ENCODE data around the gene SMPDL3A. TPM values are rescaled to one million over a fixed set of nuclear protein-coding genes. Genes with fewer than 3 reads are reported as not detected.

SMPDL3A gene
- polyA plus RNA-seq, 1 experiment = 6.4 TPM

GRCh38 chr6:122818866-122819265 lies 29.8 kb downstream of the SMPDL3A start:
- DNase-seq (ENCODE audit: low read depth) = no peak
- ChIA-PET CTCF (interaction anchor here (1.9 to 2.0 kb wide), 2 partner anchors 20 to 28 kb away, joined by 6 to 7 read pairs; no protein-coding TSS in a partner anchor), POLR2A (no interaction called here)
- Histone ChIP-seq H3K36me3 (ENCODE audit: control insufficient read depth, insufficient read depth, low read length) (no peaks in the 10 kb centered on the region), H3K4me3 (ENCODE audit: low read depth, low read length) (no peak overlapping the region), H3K27me3 (ENCODE audit: control insufficient read depth, insufficient read depth, low read length) (no peaks in the 10 kb centered on the region)
- no peak for TF ChIP-seq CTCF (IDR thresholded peaks at IDR 0.05; ENCODE audit: insufficient read depth, low read depth, low read length)

- DNase-seq (ENCODE audit: low read depth) = no peak
- no peaks in the 10 kb centered on the region for H3K36me3 ChIP-seq (ENCODE audit: control insufficient read depth, insufficient read depth, low read length)
- ChIA-PET POLR2A (no interaction called here), CTCF (no interaction called here)
- no peak overlapping the region for H3K4me3 ChIP-seq (ENCODE audit: low read depth, low read length)
- H3K27me3 ChIP-seq (ENCODE audit: control insufficient read depth, insufficient read depth, low read length) = no peaks in the 10 kb centered on the region
- no peak for TF ChIP-seq CTCF (IDR thresholded peaks at IDR 0.05; ENCODE audit: insufficient read depth, low read depth, low read length)
Measured at GRCh38 chr6:122821095-122821494, 32.0 kb downstream of the SMPDL3A start.

GRCh38 chr6:122825163-122825562 lies 36.1 kb downstream of the SMPDL3A start:
- no peak for DNase-seq (ENCODE audit: low read depth)
- H3K27me3 ChIP-seq (ENCODE audit: control insufficient read depth, insufficient read depth, low read length) = no peaks in the 10 kb centered on the region
- no peaks in the 10 kb centered on the region for H3K36me3 ChIP-seq (ENCODE audit: control insufficient read depth, insufficient read depth, low read length)
- CTCF ChIA-PET = interaction anchor here (0.9 to 2.9 kb wide), 4 partner anchors 10 to 93 kb away, joined by 3 to 25 read pairs (median 4); no protein-coding TSS in a partner anchor
- POLR2A ChIA-PET = no interaction called here
- H3K4me3 ChIP-seq (ENCODE audit: low read depth, low read length) = no peak overlapping the region
- no peak for TF ChIP-seq CTCF (IDR thresholded peaks at IDR 0.05; ENCODE audit: insufficient read depth, low read depth, low read length)

GRCh38 chr6:122829456-122829855 lies 40.4 kb downstream of the SMPDL3A start:
- CTCF ChIA-PET = interaction anchor here (0.9 to 3.1 kb wide), 2 partner anchors 10 to 16 kb away, joined by 3 to 13 read pairs; no protein-coding TSS in a partner anchor
- DNase-seq (ENCODE audit: low read depth) = no peak
- TF ChIP-seq CTCF (IDR thresholded peaks at IDR 0.05; ENCODE audit: insufficient read depth, low read depth, low read length) = no peak
- no peaks in the 10 kb centered on the region; the same call in none of the 2 replicates for H3K27me3 ChIP-seq (ENCODE audit: control insufficient read depth, insufficient read depth, low read length)
- POLR2A ChIA-PET = no interaction called here
- H3K4me3 ChIP-seq (ENCODE audit: low read depth, low read length) = no peak overlapping the region
- no peaks in the 10 kb centered on the region for H3K36me3 ChIP-seq (ENCODE audit: control insufficient read depth, insufficient read depth, low read length)

- no peak for TF ChIP-seq CTCF (IDR thresholded peaks at IDR 0.05; ENCODE audit: insufficient read depth, low read depth, low read length)
- ChIA-PET CTCF (interaction anchor here (3.1 kb wide), 2 partner anchors 8 to 101 kb away, joined by 9 to 13 read pairs; no protein-coding TSS in a partner anchor), POLR2A (no interaction called here)
- no peaks in the 10 kb centered on the region; the same call in none of the 2 replicates for H3K27me3 ChIP-seq (ENCODE audit: control insufficient read depth, insufficient read depth, low read length)
- DNase-seq (ENCODE audit: low read depth) = no peak
- H3K36me3 ChIP-seq (ENCODE audit: control insufficient read depth, insufficient read depth, low read length) = no peaks in the 10 kb centered on the region
- H3K4me3 ChIP-seq (ENCODE audit: low read depth, low read length) = no peak overlapping the region
Measured at GRCh38 chr6:122831511-122831910, 42.5 kb downstream of the SMPDL3A start.

Measured in BJ (cell line).